ENCODE data around the gene S100B.

DNA sequence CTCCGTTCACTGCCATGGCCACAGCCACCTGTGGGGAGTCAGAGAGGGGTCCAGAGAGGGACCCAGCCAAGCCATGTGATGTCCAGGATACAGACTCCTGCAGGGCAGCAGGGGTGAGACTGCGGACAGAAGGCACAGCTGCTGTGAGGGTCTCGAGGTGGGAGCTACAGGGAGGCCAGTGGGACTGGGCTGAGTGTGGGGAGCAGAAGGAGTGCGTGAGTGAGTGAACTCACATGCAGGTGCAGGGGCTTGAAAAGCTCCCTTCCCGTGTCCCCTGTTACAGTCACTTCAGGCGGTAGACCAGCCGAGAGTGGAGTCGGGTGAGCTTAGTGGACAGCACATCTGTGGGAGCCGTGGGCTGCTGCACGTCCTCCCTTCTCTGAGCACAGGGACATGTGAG lies 42.4 kb downstream of the S100B start:
- TF ChIP-seq BACH1 (IDR thresholded peaks at IDR 0.05; ENCODE audit: low read length) (no peak), CTCF (IDR thresholded peaks at IDR 0.05; ENCODE audit: control extremely low read depth in 1 of 3, insufficient read depth in 1 of 3, low read depth in 1 of 3, low read length in 3 of 3) (no peak), JUN (IDR thresholded peaks at IDR 0.05; ENCODE audit: low read depth, low read length) (no peak), NRF1 (IDR thresholded peaks at IDR 0.05; ENCODE audit: low read depth, low read length) (no peak), POLR2A (IDR thresholded peaks at IDR 0.05; ENCODE audit: control extremely low read depth in 1 of 2, low read depth in 2 of 2, low read length in 2 of 2) (no peak), TCF12 (IDR thresholded peaks at IDR 0.05; ENCODE audit: low read depth, low read length) (no peak), TAF1 (IDR thresholded peaks at IDR 0.05; ENCODE audit: low read depth, low read length) (no peak), PHF8 (conservative IDR thresholded peaks at IDR 0.05; ENCODE audit: low read depth, low read length) (no peak), HDAC2 (IDR thresholded peaks at IDR 0.05; ENCODE audit: borderline replicate concordance in 1 of 2, low read depth in 2 of 2, low read length in 2 of 2) (no peak), CHD1 (IDR thresholded peaks at IDR 0.05; ENCODE audit: low read depth, low read length) (no peak)

Data from H1 (cell line).